ENCODE data around the gene CUBN. TPM values are rescaled to one million over a fixed set of nuclear protein-coding genes. Genes with fewer than 3 reads are reported as not detected.

CUBN gene
- total RNA-seq, 1 donor from 2014 or later: 6.8 TPM

- Histone ChIP-seq H3K4me1 (no peaks in the 10 kb centered on the region), H3K9me3 (no peaks in the 10 kb centered on the region), H3K36me3 (no peaks in the 10 kb centered on the region), H3K4me3 (no peak overlapping the region), H3K27me3 (no peaks in the 10 kb centered on the region), H3K27ac (no peak overlapping the region)
- no peak for DNase-seq (ENCODE audit: low spot score in 2 of 2)
- no peak for TF ChIP-seq CTCF (IDR thresholded peaks at IDR 0.05)
- intact Hi-C loops (cut with DNase I): no loop called here
Measured at GRCh38 chr10:17122726-17123661, 6.6 kb downstream of the CUBN start.

GRCh38 chr10:17122052-17122451 lies 7.6 kb downstream of the CUBN start:
- no peaks in the 10 kb centered on the region for H3K9me3 ChIP-seq
- H3K4me1 ChIP-seq: no peaks in the 10 kb centered on the region
- H3K36me3 ChIP-seq: no peaks in the 10 kb centered on the region
- intact Hi-C loops (cut with DNase I): no loop called here
- TF ChIP-seq CTCF (IDR thresholded peaks at IDR 0.05): no peak
- H3K27me3 ChIP-seq: no peaks in the 10 kb centered on the region
- no peak overlapping the region for H3K4me3 ChIP-seq
- no peak overlapping the region for H3K27ac ChIP-seq
- no peak for DNase-seq (ENCODE audit: low spot score in 2 of 2)

- Histone ChIP-seq H3K36me3 (no peaks in the 10 kb centered on the region), H3K9me3 (no peaks in the 10 kb centered on the region), H3K27ac (no peak overlapping the region), H3K4me1 (no peaks in the 10 kb centered on the region), H3K27me3 (no peaks in the 10 kb centered on the region), H3K4me3 (no peak overlapping the region)
- no peak for TF ChIP-seq CTCF (IDR thresholded peaks at IDR 0.05)
- intact Hi-C loops (cut with DNase I): no loop called here
- DNase-seq (ENCODE audit: low spot score in 2 of 2): no peak
Measured at GRCh38 chr10:17120694-17121093, 8.9 kb downstream of the CUBN start.

- Histone ChIP-seq H3K4me3 (no peak overlapping the region), H3K27ac (no peak overlapping the region), H3K27me3 (no peaks in the 10 kb centered on the region), H3K4me1 (peaks cover 0 to 4% of the 10 kb centered on the region in 2 donors), H3K9me3 (no peaks in the 10 kb centered on the region), H3K36me3 (no peaks in the 10 kb centered on the region)
- intact Hi-C loops (cut with DNase I): no loop called here
- TF ChIP-seq CTCF (IDR thresholded peaks at IDR 0.05): no peak
- DNase-seq (ENCODE audit: low spot score in 2 of 2): no peak
Measured at GRCh38 chr10:17119845-17120244, 9.8 kb downstream of the CUBN start.

GRCh38 chr10:17116193-17116592 lies 13.4 kb downstream of the CUBN start:
- peaks cover 0 to 4% of the 10 kb centered on the region in 2 donors for H3K4me1 ChIP-seq
- no peak overlapping the region for H3K27ac ChIP-seq
- no peak overlapping the region for H3K4me3 ChIP-seq
- peak in 1 of 2 donors; percentile 64 for DNase-seq (ENCODE audit: low spot score in 2 of 2)
- intact Hi-C loops (cut with DNase I): no loop called here
- no peak for TF ChIP-seq CTCF (IDR thresholded peaks at IDR 0.05)
- H3K27me3 ChIP-seq: no peaks in the 10 kb centered on the region
- H3K9me3 ChIP-seq: no peaks in the 10 kb centered on the region
- H3K36me3 ChIP-seq: no peaks in the 10 kb centered on the region

All from ascending aorta (tissue), 2 donors.